Naive thymus-derived CD4-positive, alpha-beta T cell (primary cell): Measurements from ENCODE around the gene DMAC1. TPM values are rescaled to one million over a fixed set of nuclear protein-coding genes. Genes with fewer than 3 reads are reported as not detected.
A peak's percentile ranks its signal among the peaks of the same experiment; 100 is the strongest.

ENCODE experiments used
- ATAC-seq: fragments of 150-1000 bp; cut with Tn5 transposase; 2 replicates; pipeline ENCODE4 v1.10.0; 2021; ENCODE audit warnings: mild to moderate bottlenecking, moderate library complexity
- CTCF ChIA-PET: fragments of 350-600 bp; sonication (Branson Sonifier 250); formaldehyde crosslinking; loops from one replicate; lab custom pipeline; 2021; ENCODE audit warnings: antibody characterized with exemption; lab: Charles Lee
- POLR2A ChIA-PET: fragments of 350-600 bp; sonication (Branson Sonifier 250); formaldehyde crosslinking; loops from one replicate; lab custom pipeline; 2021; ENCODE audit warnings: antibody characterized with exemption, inconsistent platforms; lab: Charles Lee
- DNase-seq, 9 donors: peaks; one replicate each; pipeline versions ENCODE4 v3.0.0 to v3.0.0-alpha.2; 2020 to 2022; ENCODE audit warnings: mixed read lengths in 1 of 9
- H3K27ac ChIP-seq: one replicate; pipeline ENCODE4 v1.7.0; 2013; ENCODE audit warnings: mild to moderate bottlenecking, low read depth, low read length, moderate library complexity
- H3K27me3 ChIP-seq, 2 donors: one replicate each; pipeline ENCODE4 v1.7.0; 2013; ENCODE audit warnings: low read length in 2 of 2, mild to moderate bottlenecking in 2 of 2, moderate library complexity in 2 of 2; ENCODE audit not compliant: control insufficient read depth in 2 of 2, insufficient read depth in 2 of 2
- H3K36me3 ChIP-seq, 3 experiments: 1 replicate in 2 of 3; 2 replicates in 1 of 3; pipeline ENCODE4 v1.7.0; 2013; ENCODE audit warnings: low read length in 3 of 3, mild to moderate bottlenecking in 3 of 3, moderate library complexity in 1 of 3; ENCODE audit not compliant: insufficient read depth in 3 of 3, control insufficient read depth in 2 of 3
- H3K4me1 ChIP-seq, 2 donors: one replicate each; pipeline ENCODE4 v1.7.0; 2013; ENCODE audit warnings: low read length in 2 of 2, mild to moderate bottlenecking in 2 of 2, moderate library complexity in 1 of 2; ENCODE audit not compliant: control insufficient read depth in 2 of 2, insufficient read depth in 2 of 2
- H3K4me3 ChIP-seq: 2 replicates; pipeline ENCODE4 v1.7.0; 2013; ENCODE audit warnings: mild to moderate bottlenecking, low read length
- H3K9me3 ChIP-seq, 3 experiments: 1 replicate in 2 of 3; 2 replicates in 1 of 3; pipeline ENCODE4 v1.7.0; 2013; ENCODE audit warnings: low read length in 3 of 3; ENCODE audit not compliant: control insufficient read depth in 2 of 3
- H3K27ac Mint-ChIP-seq, 9 donors: one replicate each; pipeline ENCODE4 v1.8.0; 2020 to 2022; ENCODE audit warnings: mixed read lengths in 9 of 9, mild to moderate bottlenecking in 8 of 9, moderate library complexity in 5 of 9, inconsistent platforms in 2 of 9
- H3K27me3 Mint-ChIP-seq, 5 donors: one replicate each; pipeline ENCODE4 v1.8.0; 2021 to 2022; ENCODE audit warnings: mixed read lengths in 5 of 5, mild to moderate bottlenecking in 1 of 5
- H3K36me3 Mint-ChIP-seq, 5 donors: one replicate each; pipeline ENCODE4 v1.8.0; 2020 to 2022; ENCODE audit warnings: mixed read lengths in 5 of 5, mild to moderate bottlenecking in 3 of 5, inconsistent platforms in 1 of 5
- H3K4me1 Mint-ChIP-seq, 7 donors: one replicate each; pipeline ENCODE4 v1.8.0; 2020 to 2022; ENCODE audit warnings: mixed read lengths in 7 of 7, mild to moderate bottlenecking in 3 of 7, inconsistent platforms in 1 of 7
- H3K4me3 Mint-ChIP-seq, 10 donors: one replicate each; pipeline ENCODE4 v1.8.0; 2020 to 2022; ENCODE audit warnings: mild to moderate bottlenecking in 10 of 10, mixed read lengths in 10 of 10, moderate library complexity in 6 of 10, inconsistent platforms in 2 of 10
- H3K9me3 Mint-ChIP-seq, 11 donors: one replicate each; pipeline ENCODE4 v1.8.0; 2020 to 2022; ENCODE audit warnings: mixed read lengths in 11 of 11, mild to moderate bottlenecking in 4 of 11, inconsistent platforms in 1 of 11, moderate library complexity in 1 of 11
- intact Hi-C, 2 donors: fragments of 100-400 bp; cut with micrococcal nuclease; formaldehyde crosslinking; loops; one replicate each; pipeline ENCODE4 v1.15.1; 2023
- polyA plus RNA-seq, 2 donors: library from polyadenylated mRNA; unstranded; fragments of 300-500 nt; fragmentation: Illumina TruSeq; gene quantifications; one replicate each; pipeline ENCODE4 v1.2.3, GENCODE V29; 2021
- total RNA-seq, 6 experiments: library from RNA in 5 of 6; stranded (reverse) in 5 of 6; gene quantifications; 1 replicate in 5 of 6; 2 replicates in 1 of 6; pipeline ENCODE4 v1.2.3 and lab custom pipeline; 2021 to 2026

DMAC1 gene
- total and polyA plus RNA-seq, 7 experiments from 2014 or later: 17.5 to 54.9 (median 44.3) TPM

- Mint-ChIP-seq H3K9me3 (peaks cover 0 to 19% (median 0%) of the 10 kb centered on the region in 11 donors), H3K36me3 (peaks cover 0 to 32% (median 0%) of the 10 kb centered on the region in 5 donors), H3K4me3 (peak overlapping the region in 1 of 10 donors; percentile 7), H3K27ac (peak overlapping the region in 3 of 9 donors; percentile 13 to 87 (median 16)), H3K27me3 (no peaks in the 10 kb centered on the region), H3K4me1 (peaks cover 0 to 27% (median 8%) of the 10 kb centered on the region in 7 donors)
- Histone ChIP-seq H3K9me3 (no peaks in the 10 kb centered on the region), H3K4me3 (no peak overlapping the region), H3K4me1 (no peaks in the 10 kb centered on the region), H3K36me3 (no peaks in the 10 kb centered on the region), H3K27ac (no peak overlapping the region), H3K27me3 (no peaks in the 10 kb centered on the region)
- DNase-seq (no peak), ATAC-seq (peak; percentile 61)
- CTCF ChIA-PET: no interaction called here
- POLR2A ChIA-PET: no interaction called here
- intact Hi-C loops: loop anchor here in 1 of 2 donors (1.0 to 10.0 kb wide), 3 partner anchors 43 to 221 kb away; partner anchors contain the start of gene DMAC1
Measured at GRCh38 chr9:7756088-7756487, 43.5 kb downstream of the DMAC1 start.

GRCh38 chr9:7752481-7752880 lies 47.1 kb downstream of the DMAC1 start:
- no peaks in the 10 kb centered on the region for H3K4me1 ChIP-seq
- no peak for ATAC-seq
- Mint-ChIP-seq H3K4me3 (no peak overlapping the region), H3K36me3 (peaks cover 0 to 26% (median 0%) of the 10 kb centered on the region in 5 donors), H3K27ac (no peak overlapping the region), H3K4me1 (peaks cover 0 to 25% (median 8%) of the 10 kb centered on the region in 7 donors), H3K27me3 (peaks cover 0 to 19% (median 0%) of the 10 kb centered on the region in 5 donors), H3K9me3 (peaks cover 0 to 15% (median 0%) of the 10 kb centered on the region in 11 donors)
- no peaks in the 10 kb centered on the region for H3K9me3 ChIP-seq
- no peaks in the 10 kb centered on the region for H3K36me3 ChIP-seq
- no peaks in the 10 kb centered on the region for H3K27me3 ChIP-seq
- ChIA-PET CTCF (no interaction called here), POLR2A (no interaction called here)
- DNase-seq: no peak
- H3K27ac ChIP-seq: no peak overlapping the region
- H3K4me3 ChIP-seq: no peak overlapping the region
- intact Hi-C loops: loop anchor here in 1 of 2 donors (10.0 kb wide), 1 partner anchor 182 kb away; no protein-coding TSS in a partner anchor
